Fibroblast of skin of back (primary cell): ENCODE measurements around the gene EGFL8.

ENCODE experiments used
- DNase-seq: peaks from one replicate; pipeline ENCODE4 v3.0.0-alpha.2; 2013

The EGFL8 gene

GRCh38 chr6:32146687-32147086 lies 17.7 kb upstream of the EGFL8 start:
- DNase-seq: no peak

DNA sequence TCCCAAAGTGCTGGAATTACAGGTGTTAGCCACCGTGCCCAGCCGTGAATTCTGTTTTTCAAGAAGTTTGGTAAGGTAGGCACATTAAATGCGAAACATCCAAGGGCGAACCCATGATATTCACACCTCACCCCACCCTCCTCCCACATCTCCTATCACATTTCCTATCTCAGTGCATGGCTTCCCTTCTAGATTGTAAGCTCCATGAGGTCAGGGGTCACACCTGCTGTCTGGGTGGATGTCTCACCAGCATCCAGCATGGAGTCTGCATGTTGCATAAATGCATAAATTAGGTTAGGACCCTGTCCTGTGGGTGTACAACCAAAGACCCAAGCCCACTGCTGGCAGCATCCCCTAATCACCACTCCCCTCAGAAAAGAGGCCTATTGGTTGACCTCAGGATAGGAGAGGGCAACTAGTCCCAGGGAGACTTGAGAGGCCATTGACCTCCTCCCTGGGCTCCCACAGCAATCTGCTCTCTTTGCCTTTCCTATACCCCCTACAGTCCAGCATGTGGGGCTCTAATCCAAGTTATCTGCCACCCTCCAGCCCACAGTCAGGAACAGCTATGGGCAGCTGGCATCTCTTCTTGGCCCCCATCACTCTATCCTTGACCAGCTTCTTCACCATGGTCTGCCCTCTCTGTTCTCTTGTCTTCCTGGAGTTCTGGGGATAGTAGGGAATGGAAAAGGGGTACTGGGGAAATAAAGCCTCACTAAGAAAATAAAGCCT lies 16.8 kb upstream of the EGFL8 start:
- DNase-seq: no peak

GRCh38 chr6:32148289-32149091 lies 15.9 kb upstream of the EGFL8 start:
- DNase-seq: no peak

DNA sequence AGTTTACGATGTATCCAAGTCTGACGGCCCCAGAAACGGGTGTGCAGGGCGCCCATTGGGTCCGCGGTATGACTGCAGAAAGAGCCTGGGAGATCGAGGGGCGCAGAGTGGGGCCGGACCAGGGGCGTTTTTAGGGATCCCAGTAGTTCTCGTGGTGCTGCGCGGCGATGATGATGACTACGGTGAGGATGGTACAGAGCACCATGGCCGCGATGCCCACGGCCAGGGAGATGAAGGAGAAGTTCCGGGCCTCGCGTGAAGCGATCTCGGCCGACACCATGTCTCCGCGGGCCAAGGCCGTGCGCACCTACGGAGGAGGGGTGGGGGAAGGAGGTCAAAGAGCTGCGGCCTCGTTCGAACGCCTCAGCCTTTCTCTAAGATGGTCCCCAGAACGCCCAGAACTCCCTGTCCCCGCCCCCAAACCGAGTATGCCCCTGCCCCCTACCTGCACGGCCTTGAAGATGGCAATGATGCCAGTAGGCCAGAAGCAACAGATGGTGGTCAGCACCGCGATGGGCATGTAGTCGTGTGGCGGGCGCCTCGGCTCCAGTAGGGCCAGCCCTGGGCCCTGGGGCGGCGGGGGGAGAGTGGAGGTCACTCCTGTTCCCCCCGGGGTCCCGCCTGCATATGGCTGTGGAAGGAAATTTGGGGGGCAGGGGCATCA lies 15.2 kb upstream of the EGFL8 start:
- DNase-seq: no peak

DNA sequence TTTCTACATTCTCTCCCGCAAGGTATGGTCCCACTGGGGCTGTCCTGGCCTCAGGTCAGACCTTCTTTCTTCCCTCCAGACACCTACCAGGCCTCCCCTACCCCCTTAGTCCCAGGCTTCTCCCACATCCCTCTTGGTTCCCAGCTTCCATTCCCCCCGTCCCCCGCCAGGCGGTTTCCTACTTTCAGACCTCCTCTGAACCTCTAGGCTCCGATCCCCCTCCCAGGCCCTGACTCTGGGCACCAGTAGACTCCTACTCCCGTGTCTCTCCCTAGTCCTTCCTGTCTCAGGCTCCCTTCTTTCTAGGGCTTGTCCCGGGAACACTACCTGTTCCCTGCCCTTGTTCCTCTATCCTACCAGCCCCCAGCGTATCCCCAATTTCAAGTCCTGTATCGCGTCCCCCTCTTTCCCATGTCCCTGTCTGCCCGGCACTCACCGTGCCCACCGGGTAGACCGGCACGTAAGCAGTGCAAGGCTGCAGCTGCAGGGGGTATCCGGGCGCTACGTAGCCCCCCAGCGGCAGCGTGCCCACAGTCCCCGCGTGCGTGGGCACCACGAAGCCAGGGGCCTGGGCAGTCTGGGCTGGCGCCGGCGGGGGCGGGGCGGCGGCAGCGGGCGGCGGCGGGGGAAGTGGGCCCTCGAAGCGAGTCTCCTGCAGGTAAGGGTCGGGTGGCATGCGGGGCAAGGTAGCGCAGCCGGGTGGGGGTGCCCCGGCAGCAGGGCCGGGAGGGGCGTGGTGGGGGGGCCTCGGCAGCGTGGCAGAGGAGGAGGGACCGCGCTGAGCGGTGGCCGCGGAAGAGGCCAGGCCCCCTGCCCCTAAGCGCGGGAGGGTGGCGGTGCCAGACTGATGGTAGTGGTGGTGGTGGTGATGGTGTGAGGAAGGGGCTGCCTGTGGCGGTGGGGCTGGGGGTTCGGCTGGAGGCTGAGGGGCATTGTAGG lies 14.2 kb upstream of the EGFL8 start:
- no peak for DNase-seq

DNA sequence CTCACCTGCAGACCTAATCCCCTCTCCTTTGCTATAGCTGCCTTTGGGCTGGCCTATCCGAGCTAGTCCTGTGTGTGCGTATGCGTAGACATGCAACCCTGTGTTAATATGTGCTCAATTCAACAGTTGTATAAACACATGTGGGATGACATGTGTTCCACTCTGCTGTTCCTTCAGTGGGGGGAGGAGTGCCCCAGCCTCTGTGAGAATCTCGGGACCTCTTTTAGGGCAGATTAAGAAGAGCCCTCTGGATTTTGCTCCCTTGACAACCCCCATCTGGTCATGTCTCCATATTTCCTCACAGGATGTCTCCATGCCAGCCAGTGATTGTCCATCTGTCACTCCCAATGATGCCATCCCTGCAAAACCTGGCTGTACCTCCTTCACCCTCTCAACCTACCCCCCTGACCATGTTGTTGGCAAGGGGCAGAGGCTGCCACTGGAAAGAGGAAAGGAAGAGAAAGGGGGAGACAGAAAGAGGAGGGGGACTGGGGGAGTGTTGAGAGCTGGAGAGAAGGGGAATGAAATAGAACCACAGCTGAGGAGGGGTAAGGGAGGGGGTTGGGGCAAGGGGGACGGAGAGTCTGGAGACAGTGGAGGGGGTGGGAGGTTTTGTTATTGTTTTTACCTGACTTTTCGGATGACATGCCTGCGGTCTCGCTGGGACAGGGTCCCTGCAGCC lies 13.1 kb upstream of the EGFL8 start:
- no peak for DNase-seq

DNA sequence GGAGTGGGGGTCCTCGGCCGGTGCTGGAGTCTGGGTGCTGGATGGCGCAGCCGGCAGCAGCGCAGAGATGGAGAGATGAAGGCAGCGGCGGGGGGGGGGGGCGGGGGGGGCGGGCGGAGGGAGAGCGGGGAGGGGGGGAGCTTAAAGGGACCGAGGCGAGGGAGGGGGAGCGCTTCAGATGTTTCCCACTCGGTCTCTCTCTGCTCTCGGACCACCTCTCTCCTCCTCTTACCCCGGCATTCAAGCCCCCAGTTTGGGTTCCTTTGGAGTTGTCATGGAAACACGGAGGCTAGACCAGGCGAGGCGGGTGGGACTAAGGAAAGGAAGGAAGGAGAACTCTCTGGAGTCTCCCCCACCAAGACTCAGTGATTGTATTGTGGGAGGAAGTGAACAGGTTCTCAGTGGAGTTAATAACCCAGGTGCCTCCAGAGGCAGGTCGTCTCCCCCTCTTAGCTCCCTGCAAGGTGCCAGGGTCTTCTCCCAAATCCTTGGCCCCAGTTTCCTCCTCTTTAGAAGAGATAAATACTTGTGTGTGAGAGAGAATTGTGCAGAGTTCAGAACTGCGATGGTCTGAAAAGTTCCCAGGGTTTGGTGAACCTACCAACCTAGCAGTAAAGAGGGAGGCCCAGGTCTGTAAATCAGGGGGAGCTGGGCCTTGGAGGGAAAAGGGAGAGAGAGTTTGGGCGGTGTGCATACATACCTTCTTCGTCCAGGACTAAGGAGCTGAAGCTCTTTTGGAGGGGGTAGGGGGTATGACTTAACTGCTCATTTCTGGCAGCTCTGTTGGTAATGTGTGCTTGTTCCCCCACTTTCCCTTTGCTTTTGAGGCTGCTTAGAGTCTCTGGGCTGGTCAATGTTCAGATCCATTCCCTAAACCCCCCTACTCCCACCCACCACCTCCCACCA lies 12.3 kb upstream of the EGFL8 start, which contains the start of gene PRRT1:
TSS of gene PRRT1 (minus strand) at position 77 of the 906 bp plus-strand sequence. CDS start 112 bp downstream, outside the sequence.
- no peak for DNase-seq

DNA sequence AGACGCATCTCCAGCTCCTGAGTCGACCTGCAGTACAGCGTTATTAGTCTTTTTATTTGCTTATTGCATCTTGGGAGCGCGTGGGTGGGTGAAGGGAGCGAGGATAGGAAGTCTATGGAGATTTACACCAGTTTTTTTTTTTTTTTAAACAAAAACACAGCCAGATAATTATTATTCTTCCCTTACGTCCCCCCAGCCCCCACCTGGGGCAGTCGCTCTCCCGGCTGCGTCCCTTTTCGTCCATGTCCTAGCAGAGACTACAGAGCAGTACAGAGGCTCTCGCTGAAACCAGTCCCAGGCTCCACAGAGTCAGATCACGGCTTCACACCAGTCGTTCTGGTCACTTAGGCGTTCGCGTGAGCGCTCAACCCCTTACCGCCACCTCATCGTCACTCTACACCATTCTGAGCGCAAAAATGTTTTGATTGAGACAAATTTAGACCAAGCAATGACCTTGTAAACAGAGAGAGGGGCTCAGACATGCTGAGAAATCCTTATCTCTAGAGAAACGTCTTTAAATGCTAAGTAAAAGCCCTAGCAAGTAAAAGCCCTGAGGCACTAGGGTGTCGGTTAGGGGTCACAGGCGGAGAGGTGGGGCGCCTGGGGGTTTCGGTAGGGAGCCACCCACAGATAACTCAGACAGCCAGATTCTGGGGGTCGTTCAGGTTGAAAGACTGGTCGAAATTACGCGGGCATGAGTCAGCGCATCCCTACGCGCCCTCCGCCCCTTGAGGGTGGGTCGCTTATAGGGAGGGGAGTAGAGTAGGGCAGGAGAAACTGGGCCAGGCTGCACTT lies 11.4 kb upstream of the EGFL8 start:
- peak; percentile 57 for DNase-seq

DNA sequence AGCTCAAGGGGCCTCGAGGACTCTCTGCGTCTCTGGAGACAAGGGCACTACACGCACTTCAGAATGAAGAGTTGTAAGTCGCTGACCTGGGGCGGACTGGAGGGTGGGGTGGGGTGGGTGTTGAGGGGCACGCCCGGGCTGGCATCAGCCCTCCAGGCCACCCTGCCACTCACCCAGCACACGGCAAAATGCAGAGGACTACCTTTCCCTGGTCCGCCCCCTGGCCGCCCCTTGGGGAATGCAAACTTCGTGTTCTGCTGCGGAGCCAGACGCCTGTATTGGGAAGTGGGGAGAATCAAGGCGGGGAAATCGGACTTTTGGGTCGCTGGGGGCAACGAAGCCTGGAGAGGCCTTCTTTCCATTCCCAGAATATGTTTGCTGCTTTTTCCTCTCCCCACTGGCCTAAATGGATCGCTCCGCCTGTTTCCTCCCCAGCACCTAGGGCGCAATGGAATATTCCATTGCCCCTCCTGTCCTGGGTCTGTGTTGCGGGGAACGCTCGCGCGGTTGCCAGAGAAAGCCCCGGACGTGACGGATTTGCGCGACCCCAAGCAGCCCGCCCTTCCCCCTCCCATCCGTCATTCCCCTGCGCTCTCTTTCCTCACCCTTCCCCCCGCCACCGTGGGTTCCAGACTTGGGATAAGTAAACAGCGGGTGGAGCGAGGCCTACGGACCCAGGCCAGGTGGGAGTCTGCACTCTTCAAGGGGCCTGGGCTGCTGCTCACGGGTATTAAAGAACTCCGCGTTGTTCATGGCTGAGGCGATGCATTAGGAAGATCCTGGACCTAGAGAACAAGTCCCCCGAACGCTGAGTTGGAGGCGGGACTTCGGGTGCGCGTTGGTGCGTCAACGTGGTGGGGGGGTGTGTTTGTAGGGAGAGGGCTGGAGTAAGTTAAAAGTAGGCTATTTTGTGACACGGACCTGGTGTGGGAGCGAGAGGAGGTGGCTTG lies 10.6 kb upstream of the EGFL8 start, which contains the start of gene PPT2:
TSS of gene PPT2 (plus strand) at position 578 of the 950 bp plus-strand sequence. CDS start 454 bp downstream, outside the sequence.
- DNase-seq: peak; percentile 93

- peak; percentile 66 for DNase-seq
Measured at GRCh38 chr6:32154514-32155161, 9.8 kb upstream of the EGFL8 start.

- no peak for DNase-seq
Measured at GRCh38 chr6:32156891-32157290, 7.5 kb upstream of the EGFL8 start.

DNA sequence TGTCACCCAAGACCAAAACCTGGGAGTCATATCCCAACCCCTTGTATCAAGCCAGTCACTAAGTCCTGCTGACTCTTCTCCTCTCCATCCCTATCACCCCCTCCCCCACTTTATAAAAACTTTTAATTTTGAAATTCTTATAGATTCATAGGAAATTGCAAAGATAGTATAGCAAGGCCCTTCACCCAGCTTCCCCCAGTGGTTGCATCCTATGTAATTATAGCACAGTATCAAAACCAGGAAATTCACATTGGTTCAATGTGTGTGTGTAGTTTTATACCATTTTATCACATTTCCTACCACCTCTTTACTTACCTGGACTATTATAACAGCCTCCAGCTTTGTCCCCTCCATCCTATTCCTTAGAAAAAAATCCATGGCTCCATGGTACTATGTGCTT lies 6.3 kb upstream of the EGFL8 start:
- no peak for DNase-seq

GRCh38 chr6:32163559-32164258 lies 686 bp upstream of the EGFL8 start:
- DNase-seq: no peak

DNA sequence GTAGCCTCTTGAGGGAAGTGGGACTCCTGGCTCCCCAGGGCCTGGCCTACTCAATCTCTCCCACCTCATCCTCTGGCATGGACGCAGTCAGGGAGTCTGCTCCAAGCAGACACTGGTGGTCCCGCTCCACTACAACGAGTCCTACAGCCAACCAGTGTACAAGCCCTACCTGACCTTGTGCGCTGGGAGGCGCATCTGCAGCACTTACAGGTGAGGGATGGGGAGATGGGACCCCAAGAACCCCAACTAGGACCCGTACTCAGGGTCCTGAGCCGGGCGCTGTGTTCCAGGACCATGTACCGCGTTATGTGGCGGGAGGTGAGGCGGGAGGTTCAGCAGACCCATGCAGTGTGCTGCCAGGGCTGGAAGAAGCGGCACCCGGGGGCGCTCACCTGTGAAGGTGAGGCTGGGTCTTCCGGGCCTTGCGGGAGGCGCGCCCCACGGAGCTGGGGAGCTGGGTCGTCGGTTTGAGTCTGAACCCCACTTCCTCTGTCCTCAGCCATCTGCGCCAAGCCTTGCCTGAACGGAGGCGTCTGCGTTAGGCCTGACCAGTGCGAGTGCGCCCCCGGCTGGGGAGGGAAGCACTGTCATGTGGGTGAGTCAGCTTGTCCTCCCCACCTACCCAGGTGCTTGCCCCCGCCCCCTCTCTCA lies 2.1 kb downstream of the EGFL8 start:
- DNase-seq: no peak

DNA sequence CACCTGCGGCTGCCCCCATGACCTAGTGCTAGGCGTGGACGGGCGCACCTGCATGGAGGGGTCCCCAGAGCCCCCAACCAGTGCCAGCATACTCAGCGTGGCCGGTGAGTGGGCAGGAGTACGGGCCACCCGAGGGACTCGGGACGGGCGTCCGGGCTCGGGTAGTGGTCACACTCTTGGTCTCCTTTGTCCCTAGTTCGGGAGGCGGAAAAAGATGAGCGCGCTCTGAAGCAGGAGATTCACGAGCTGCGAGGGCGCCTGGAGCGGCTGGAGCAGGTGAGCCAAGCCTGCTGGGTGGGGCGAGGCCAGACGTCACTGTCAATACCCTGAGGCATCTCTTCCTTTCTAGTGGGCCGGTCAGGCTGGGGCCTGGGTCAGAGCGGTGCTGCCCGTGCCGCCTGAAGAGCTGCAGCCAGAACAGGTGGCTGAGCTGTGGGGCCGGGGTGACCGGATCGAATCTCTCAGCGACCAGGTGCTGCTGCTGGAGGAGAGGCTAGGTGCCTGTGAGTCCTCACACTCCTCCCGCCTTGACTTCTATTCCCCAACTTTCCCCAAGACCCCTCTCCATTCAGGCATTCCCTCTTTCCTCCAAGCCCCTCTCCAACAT lies 2.9 kb downstream of the EGFL8 start:
- no peak for DNase-seq

DNA sequence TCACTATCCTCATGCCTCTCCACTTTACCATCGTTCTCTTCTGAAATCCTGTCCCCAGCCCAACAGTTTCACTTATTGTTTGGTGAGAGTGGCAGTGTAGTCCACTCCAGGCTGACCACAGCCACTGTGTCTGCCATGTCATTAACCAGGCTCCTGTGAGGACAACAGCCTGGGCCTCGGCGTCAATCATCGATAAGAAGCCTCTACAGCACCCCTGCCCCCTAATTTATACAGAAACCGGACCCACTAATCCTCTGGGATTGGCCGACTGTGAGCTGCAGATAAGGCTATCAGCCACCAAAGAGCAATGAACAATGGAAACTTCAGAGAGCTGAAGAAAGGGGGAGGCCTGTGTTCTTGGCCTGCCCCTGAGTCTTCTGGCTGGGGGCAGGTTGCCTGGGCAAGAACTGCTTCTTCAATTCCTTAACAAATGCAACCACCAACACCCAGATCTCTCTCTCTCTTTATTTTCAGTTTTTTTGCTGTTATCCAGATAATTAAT lies 3.4 kb downstream of the EGFL8 start:
- no peak for DNase-seq
